GM12864 (cell line): ENCODE measurements around the gene KCNMA1.

Source experiments
- DNase-seq: peaks from one replicate; pipeline ENCODE4 v3.0.0-alpha.2; 2011; ENCODE audit warnings: low read depth
- H3K4me3 ChIP-seq: 2 replicates; pipeline ENCODE4 v1.5.1; 2011; ENCODE audit warnings: mild to moderate bottlenecking, low read depth, low read length, control low read depth
- CTCF ChIP-seq: IDR thresholded peaks from 2 replicates; pipeline ENCODE4 v1.5.1; 2011; ENCODE audit warnings: low read depth, mild to moderate bottlenecking, moderate library complexity, low read length, control low read depth, inconsistent platforms; ENCODE audit errors: missing control alignments

The KCNMA1 gene

GRCh38 chr10:77123330-77123729 lies 514.3 kb downstream of the KCNMA1 start:
- no peak overlapping the region for H3K4me3 ChIP-seq
- no peak for DNase-seq
- no peak for TF ChIP-seq CTCF

GRCh38 chr10:77121829-77122228 lies 515.8 kb downstream of the KCNMA1 start:
- TF ChIP-seq CTCF, result no peak
- DNase-seq, result no peak
- no peak overlapping the region for H3K4me3 ChIP-seq

DNA sequence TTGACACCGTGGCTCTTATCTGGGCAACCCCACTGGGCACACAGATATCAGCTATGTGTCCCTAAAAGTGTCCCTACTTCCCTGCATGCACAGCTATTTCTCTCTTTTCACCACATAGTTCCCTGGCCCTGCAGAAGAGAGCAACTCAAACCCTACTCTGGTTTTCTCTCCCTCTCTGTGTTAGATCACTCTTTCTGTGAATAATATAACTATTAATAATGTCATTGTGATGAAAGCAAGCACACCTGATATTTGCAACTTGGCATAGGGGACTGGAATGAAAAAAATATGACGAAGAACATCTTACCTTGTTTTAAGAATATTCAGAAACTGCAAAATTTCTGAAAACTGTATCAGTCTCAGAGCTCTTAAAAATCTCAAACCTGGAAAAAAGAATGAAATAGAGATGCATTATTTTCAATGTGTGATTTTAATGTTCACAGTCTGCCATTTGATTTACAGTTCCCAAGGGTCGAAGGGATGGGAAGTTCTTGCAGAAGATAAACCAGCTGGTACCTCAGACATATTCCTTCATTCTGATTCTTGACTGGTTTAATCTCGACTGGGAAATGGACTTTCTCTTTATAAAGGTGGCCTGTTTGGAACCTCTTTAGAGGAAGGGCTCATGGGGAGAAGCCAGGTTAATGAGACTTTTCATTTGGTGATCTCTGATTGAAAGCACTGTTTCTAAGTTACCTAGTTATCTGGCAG lies 516.8 kb downstream of the KCNMA1 start:
- no peak for TF ChIP-seq CTCF
- H3K4me3 ChIP-seq, result no peak overlapping the region
- DNase-seq, result no peak

- TF ChIP-seq CTCF, result no peak
- H3K4me3 ChIP-seq, result no peak overlapping the region
- no peak for DNase-seq
Measured at GRCh38 chr10:77120012-77120411, 517.6 kb downstream of the KCNMA1 start.

GRCh38 chr10:77118603-77119282 lies 518.9 kb downstream of the KCNMA1 start:
- DNase-seq, result no peak
- TF ChIP-seq CTCF, result no peak
- no peak overlapping the region for H3K4me3 ChIP-seq

DNA sequence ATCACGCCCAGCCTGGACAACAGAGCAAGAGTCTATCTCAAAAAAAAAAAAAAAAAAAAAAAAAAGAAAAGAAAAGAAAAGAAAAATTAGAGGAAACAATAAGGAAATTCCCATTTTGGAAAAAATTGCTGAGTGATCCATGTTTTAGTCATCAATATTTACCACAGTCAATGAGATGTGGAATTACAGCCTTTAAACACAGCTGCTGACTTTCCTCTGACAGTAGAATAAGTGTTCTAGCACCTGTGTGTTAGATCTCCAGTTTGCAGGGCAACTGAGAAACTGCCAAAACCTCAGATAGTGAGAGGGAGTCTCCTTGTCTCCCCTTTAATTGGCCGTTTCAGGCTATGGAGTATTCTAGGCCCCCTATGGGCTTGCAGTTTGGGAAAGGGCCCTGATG lies 520.1 kb downstream of the KCNMA1 start:
- DNase-seq, result no peak
- no peak overlapping the region for H3K4me3 ChIP-seq
- no peak for TF ChIP-seq CTCF

DNA sequence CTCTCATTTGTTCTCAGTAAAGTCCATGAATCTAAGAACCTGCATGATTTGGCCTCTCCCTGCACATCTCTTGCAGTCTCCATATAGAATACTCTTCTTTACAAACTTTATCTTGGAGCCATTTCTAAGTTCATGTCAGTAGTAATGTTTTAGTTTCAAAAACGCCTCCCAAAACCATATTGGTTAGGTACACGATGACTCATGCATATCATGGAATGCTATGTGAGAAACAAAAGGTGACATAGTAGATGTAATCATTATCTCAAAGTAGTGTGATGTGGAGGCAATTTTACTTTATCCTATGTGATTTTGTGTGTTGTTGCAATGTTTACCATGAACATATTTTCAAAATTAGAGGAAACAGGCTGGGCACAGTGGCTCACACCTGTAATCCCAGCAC lies 520.7 kb downstream of the KCNMA1 start:
- TF ChIP-seq CTCF, result no peak
- H3K4me3 ChIP-seq, result no peak overlapping the region
- DNase-seq, result no peak
